ENCODE results near the gene BRD2.

Gene BRD2

GRCh38 chr6:32950010-32950409 lies 18.4 kb upstream of the BRD2 start:
- H3K4me3 ChIP-seq (ENCODE audit: low read depth, low read length) = no peak overlapping the region
- no peak for TF ChIP-seq CTCF (IDR thresholded peaks at IDR 0.05; ENCODE audit: control insufficient read depth, extremely low read depth, insufficient read depth)
- DNase-seq (ENCODE audit: low read depth) = no peak

GRCh38 chr6:32950449-32950848 lies 17.9 kb upstream of the BRD2 start:
- TF ChIP-seq CTCF (IDR thresholded peaks at IDR 0.05; ENCODE audit: control insufficient read depth, extremely low read depth, insufficient read depth) = no peak
- no peak for DNase-seq (ENCODE audit: low read depth)
- no peak overlapping the region for H3K4me3 ChIP-seq (ENCODE audit: low read depth, low read length)

- peak; percentile 65 for TF ChIP-seq CTCF (IDR thresholded peaks at IDR 0.05; ENCODE audit: control insufficient read depth, extremely low read depth, insufficient read depth)
- DNase-seq (ENCODE audit: low read depth) = peak; percentile 97
- H3K4me3 ChIP-seq (ENCODE audit: low read depth, low read length) = peak within 1 kb of the TSS; percentile 40
Observed at GRCh38 chr6:32952817-32953739, 15.3 kb upstream of the BRD2 start, which contains the start of gene HLA-DMA. TSS of gene HLA-DMA (minus strand) at chr6:32953097. CDS start at chr6:32953036, 61 bp downstream.

GRCh38 chr6:32953775-32954174 lies 14.6 kb upstream of the BRD2 start:
- DNase-seq (ENCODE audit: low read depth) = no peak
- no peak overlapping the region for H3K4me3 ChIP-seq (ENCODE audit: low read depth, low read length)
- no peak for TF ChIP-seq CTCF (IDR thresholded peaks at IDR 0.05; ENCODE audit: control insufficient read depth, extremely low read depth, insufficient read depth)

- TF ChIP-seq CTCF (IDR thresholded peaks at IDR 0.05; ENCODE audit: control insufficient read depth, extremely low read depth, insufficient read depth) = no peak
- no peak overlapping the region for H3K4me3 ChIP-seq (ENCODE audit: low read depth, low read length)
- DNase-seq (ENCODE audit: low read depth) = no peak
Observed at GRCh38 chr6:32954267-32954666, 14.1 kb upstream of the BRD2 start.

GRCh38 chr6:32954986-32955802 lies 13.2 kb upstream of the BRD2 start:
- no peak overlapping the region for H3K4me3 ChIP-seq (ENCODE audit: low read depth, low read length)
- DNase-seq (ENCODE audit: low read depth) = no peak
- TF ChIP-seq CTCF (IDR thresholded peaks at IDR 0.05; ENCODE audit: control insufficient read depth, extremely low read depth, insufficient read depth) = peak; percentile 37; the same call in 1 of the 2 replicates

Data from LNCaP clone FGC (cell line).